ENCODE measurements around the gene AAGAB.
"Not testable (repeated sequence)": the region's sequence is repeated elsewhere in the genome, so short reads cannot be mapped to it uniquely, and the experiment has no call there.

AAGAB gene

GRCh38 chr15:67171471-67171870 is 83.0 kb downstream of the AAGAB start:
- DNase-seq (ENCODE audit: low spot score) = no peak

- DNase-seq (ENCODE audit: low spot score) = no peak
These were observed 84.1 kb downstream of the AAGAB start for GRCh38 chr15:67170143-67170925.

GRCh38 chr15:67168694-67169093 is 85.8 kb downstream of the AAGAB start:
- DNase-seq (ENCODE audit: low spot score) = no peak

- DNase-seq (ENCODE audit: low spot score) = no peak
These were observed 87.4 kb downstream of the AAGAB start for GRCh38 chr15:67167091-67167490.

- DNase-seq (ENCODE audit: low spot score) = no peak
These were observed 88.0 kb downstream of the AAGAB start for GRCh38 chr15:67166280-67167009.

GRCh38 chr15:67165254-67166253 is 88.9 kb downstream of the AAGAB start:
- DNase-seq (ENCODE audit: low spot score) = no peak

- no peak for DNase-seq (ENCODE audit: low spot score)
These were observed 89.6 kb downstream of the AAGAB start for GRCh38 chr15:67164811-67165253.

GRCh38 chr15:67164401-67164791 is 90.1 kb downstream of the AAGAB start:
- DNase-seq (ENCODE audit: low spot score) = no peak

- DNase-seq (ENCODE audit: low spot score) = no peak
These were observed 91.3 kb downstream of the AAGAB start for GRCh38 chr15:67163180-67163579.

- no peak for DNase-seq (ENCODE audit: low spot score)
These were observed 92.6 kb downstream of the AAGAB start for GRCh38 chr15:67161881-67162280.

- DNase-seq (ENCODE audit: low spot score) = no peak
These were observed 93.0 kb downstream of the AAGAB start for GRCh38 chr15:67161412-67161811.

- DNase-seq (ENCODE audit: low spot score) = no peak
These were observed 96.1 kb downstream of the AAGAB start for GRCh38 chr15:67158367-67158766.

- DNase-seq (ENCODE audit: low spot score) = no peak
These were observed 96.8 kb downstream of the AAGAB start for GRCh38 chr15:67157521-67158252.

GRCh38 chr15:67156834-67157233 is 97.6 kb downstream of the AAGAB start:
- DNase-seq (ENCODE audit: low spot score) = no peak

- no peak for DNase-seq (ENCODE audit: low spot score)
These were observed 98.0 kb downstream of the AAGAB start for GRCh38 chr15:67156426-67156825.

- DNase-seq (ENCODE audit: low spot score) = no peak
These were observed 100.2 kb downstream of the AAGAB start for GRCh38 chr15:67154249-67154648.

GRCh38 chr15:67153044-67153443 is 101.4 kb downstream of the AAGAB start:
- not testable (repeated sequence) for DNase-seq (ENCODE audit: low spot score)

- DNase-seq (ENCODE audit: low spot score) = no peak
These were observed 102.0 kb downstream of the AAGAB start for GRCh38 chr15:67152429-67152828.
